Testis (tissue), 3 donors: ENCODE data around the gene SHQ1. TPM values are rescaled to one million over a fixed set of nuclear protein-coding genes. Genes with fewer than 3 reads are reported as not detected.

Source experiments
- DNase-seq: peaks from one replicate; pipeline ENCODE4 v3.0.0-alpha.2; 2019
- H3K27ac ChIP-seq, 2 donors: fragments of 200-600 bp; sonication (generic); one replicate each; pipeline ENCODE4 v1.5.1; 2019
- H3K27me3 ChIP-seq: fragments of 200-600 bp; sonication (generic); one replicate; pipeline ENCODE4 v1.5.1; 2019
- H3K36me3 ChIP-seq: fragments of 200-600 bp; sonication (generic); one replicate; pipeline ENCODE4 v1.5.1; 2017; ENCODE audit warnings: low read depth; ENCODE audit errors: missing control alignments
- H3K4me1 ChIP-seq: fragments of 200-600 bp; sonication (generic); one replicate; pipeline ENCODE4 v1.5.1; 2019
- H3K4me3 ChIP-seq, 2 donors: fragments of 200-600 bp; sonication (generic); one replicate each; pipeline ENCODE4 v1.5.1; 2017 to 2019
- H3K9me3 ChIP-seq: fragments of 200-600 bp; sonication (generic); one replicate; pipeline ENCODE4 v1.5.1; 2017
- CTCF ChIP-seq, 3 experiments: fragments of 450-650 bp in 2 of 3; fragments of 200-600 bp in 1 of 3; sonication (generic) in 1 of 3; IDR thresholded peaks; one replicate each; pipeline ENCODE4 v1.5.1; 2016 to 2019; ENCODE audit warnings: antibody characterized with exemption in 3 of 3, mild to moderate bottlenecking in 2 of 3, moderate library complexity in 1 of 3
- POLR2A ChIP-seq: fragments of 450-650 bp; IDR thresholded peaks from one replicate; pipeline ENCODE4 v1.6.1; 2017; ENCODE audit warnings: antibody characterized with exemption, mild to moderate bottlenecking, moderate library complexity
- WGBS, 2 donors: methylation state at CpG; one replicate each; pipeline ENCODE4 v1.1.5; 2018; 5-methylcytosine and 5-hydroxymethylcytosine counted together
- intact Hi-C: fragments of 100-400 bp; cut with DNase I; formaldehyde crosslinking; loops from one replicate; pipeline ENCODE4 v1.15.1; 2023; ENCODE audit warnings: low total_unique reads
- polyA plus RNA-seq: library from polyadenylated mRNA; stranded (reverse); fragments of 350-450 nt; fragmentation: Illumina TruSeq; extraction: RNeasy Lipid Tissue Mini Kit (QIAGEN cat#74804); gene quantifications from one replicate; pipeline ENCODE4 v1.2.3, GENCODE V29; 2014; ENCODE audit warnings: low read depth, low replicate concordance; ENCODE audit not compliant: insufficient read depth
- total RNA-seq, 2 donors: library from RNA; depleted of rRNA; stranded (reverse); fragments of >200 nt; gene quantifications; one replicate each; pipeline ENCODE4 v1.2.3, GENCODE V29; 2016

Gene SHQ1
- total and polyA plus RNA-seq, 3 donors from 2014 or later = 20.1 to 26.9 (median 21.2) TPM

DNA sequence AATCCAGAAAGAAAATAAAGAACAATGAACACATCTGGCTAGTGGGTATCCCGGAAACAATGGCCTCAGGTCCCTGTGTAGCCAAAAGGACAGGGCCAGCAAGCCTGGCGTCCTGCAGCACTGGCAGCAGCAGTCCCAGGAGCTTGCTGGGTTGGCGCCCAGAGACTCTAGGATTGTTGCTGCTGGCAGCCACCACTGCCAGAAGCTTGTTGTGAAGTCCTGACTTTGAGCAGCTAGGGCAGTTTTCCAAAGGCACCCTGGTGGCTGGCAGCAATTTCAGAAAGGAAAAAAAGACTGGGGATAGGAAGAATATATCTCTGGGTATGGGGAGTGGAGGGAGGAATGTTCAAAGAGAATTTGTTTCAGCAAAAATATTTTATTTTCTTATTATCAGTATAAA lies 11.3 kb downstream of the SHQ1 start:
- 75 to 91% methylated on average over 3 of the region's 3 CpGs for WGBS, 2 donors
- no peaks in the 10 kb centered on the region for H3K9me3 ChIP-seq

DNA sequence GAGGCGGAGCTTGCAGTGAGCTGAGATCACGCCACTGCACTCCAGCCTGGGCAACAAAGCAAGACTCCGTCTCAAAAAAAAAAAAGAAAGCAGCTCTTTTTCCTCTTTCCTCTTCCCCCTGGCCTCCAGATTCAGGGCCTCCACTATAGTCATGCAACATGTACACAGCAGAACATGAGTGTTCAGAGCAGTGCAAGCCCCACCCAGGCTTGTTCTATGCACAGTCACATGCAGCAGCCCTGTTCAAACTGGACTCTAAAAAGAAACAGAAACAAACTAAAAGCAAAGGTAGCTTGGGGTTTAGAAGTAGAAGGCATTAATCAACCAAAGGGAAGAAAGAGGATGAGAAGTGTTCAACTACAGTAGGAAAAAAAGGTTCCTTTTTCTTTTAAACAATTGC lies 11.8 kb downstream of the SHQ1 start:
- WGBS, 2 donors = 94 to 100% methylated on average over 3 of the region's 3 CpGs
- Histone ChIP-seq H3K27ac (no peak overlapping the region), H3K36me3 (no peaks in the 10 kb centered on the region), H3K9me3 (no peaks in the 10 kb centered on the region), H3K4me1 (no peaks in the 10 kb centered on the region), H3K27me3 (no peaks in the 10 kb centered on the region), H3K4me3 (no peak overlapping the region)
- intact Hi-C loops = no loop called here
- TF ChIP-seq POLR2A (no peak), CTCF (IDR thresholded peaks at IDR 0.05) (no peak)
- DNase-seq = no peak

More for the DNA sequence above, 11.3 kb downstream of the SHQ1 start:
- Histone ChIP-seq H3K36me3 (no peaks in the 10 kb centered on the region), H3K27ac (no peak overlapping the region), H3K4me3 (no peak overlapping the region), H3K27me3 (no peaks in the 10 kb centered on the region), H3K4me1 (no peaks in the 10 kb centered on the region)
- TF ChIP-seq CTCF (IDR thresholded peaks at IDR 0.05) = no peak
- TF ChIP-seq POLR2A = no peak
- DNase-seq = no peak
- intact Hi-C loops = no loop called here

- DNase-seq = no peak
- H3K4me1 ChIP-seq = no peaks in the 10 kb centered on the region
- TF ChIP-seq CTCF (IDR thresholded peaks at IDR 0.05) (no peak), POLR2A (no peak)
- H3K27ac ChIP-seq = no peak overlapping the region
- intact Hi-C loops = no loop called here
- H3K27me3 ChIP-seq = no peaks in the 10 kb centered on the region
- no peaks in the 10 kb centered on the region for H3K9me3 ChIP-seq
- H3K4me3 ChIP-seq = no peak overlapping the region
- no peaks in the 10 kb centered on the region for H3K36me3 ChIP-seq
Observed at GRCh38 chr3:72830452-72831223, 17.6 kb downstream of the SHQ1 start.

- H3K36me3 ChIP-seq = no peaks in the 10 kb centered on the region
- intact Hi-C loops = no loop called here
- no peak overlapping the region for H3K4me3 ChIP-seq
- TF ChIP-seq POLR2A (no peak), CTCF (IDR thresholded peaks at IDR 0.05) (no peak)
- no peaks in the 10 kb centered on the region for H3K9me3 ChIP-seq
- no peak for DNase-seq
- H3K4me1 ChIP-seq = no peaks in the 10 kb centered on the region
- H3K27me3 ChIP-seq = no peaks in the 10 kb centered on the region
- H3K27ac ChIP-seq = no peak overlapping the region
Observed at GRCh38 chr3:72829701-72830100, 18.5 kb downstream of the SHQ1 start.
